GM12878 (cell line): Measurements from ENCODE around the gene OR5AR1.

Source experiments
- CHD1 ChIP-seq: IDR thresholded peaks from 2 replicates; pipeline ENCODE4 v1.6.1; 2012; ENCODE audit warnings: low read depth, low read length, improper control_type of control experiment
- EP300 ChIP-seq, 2 experiments: fragments of 150-350 bp in 1 of 2; IDR thresholded peaks; 2 replicates each; pipeline ENCODE4 v1.6.1; 2011 to 2012; ENCODE audit warnings: low read depth in 2 of 2, low read length in 2 of 2, borderline replicate concordance in 1 of 2, improper control_type of control experiment in 1 of 2, inconsistent platforms in 1 of 2; ENCODE audit not compliant: control insufficient read depth in 1 of 2
- RAD21 ChIP-seq: IDR thresholded peaks from 2 replicates; pipeline ENCODE4 v1.6.1; 2011; ENCODE audit warnings: mild to moderate bottlenecking, low read depth, low read length, moderate library complexity; ENCODE audit not compliant: insufficient read depth
- RBBP5 ChIP-seq: fragments of 200-600 bp; sonication (generic); conservative IDR thresholded peaks from 2 replicates; pipeline ENCODE4 v1.6.1; 2016
- SMC3 ChIP-seq: IDR thresholded peaks from 2 replicates; pipeline ENCODE4 v1.6.1; 2011; ENCODE audit warnings: low read length, improper control_type of control experiment, borderline replicate concordance
- WRNIP1 ChIP-seq: IDR thresholded peaks from 2 replicates; pipeline ENCODE4 v1.6.1; 2011; ENCODE audit warnings: low read depth, low read length, improper control_type of control experiment, borderline replicate concordance
- TF ChIP-seq, protein P1 (sequence below): IDR thresholded peaks from 2 replicates; pipeline ENCODE4 v1.6.1; 2011; ENCODE audit warnings: low read depth, low read length, improper control_type of control experiment, borderline replicate concordance
- TF ChIP-seq, protein P2 (sequence below): IDR thresholded peaks from 2 replicates; pipeline ENCODE4 v1.6.1; 2012; ENCODE audit warnings: low read length, inconsistent platforms
- TF ChIP-seq, protein P3 (sequence below), 3 experiments: IDR thresholded peaks in 2 of 3; conservative IDR thresholded peaks in 1 of 3; 2 replicates each; pipeline ENCODE4 v1.5.1; 2011; ENCODE audit warnings: low read depth in 3 of 3, low read length in 3 of 3, mild to moderate bottlenecking in 3 of 3, control low read depth in 2 of 3, moderate library complexity in 2 of 3, inconsistent platforms in 1 of 3, mixed read lengths in 1 of 3; ENCODE audit not compliant: control insufficient read depth in 2 of 3, insufficient read depth in 1 of 3; ENCODE audit errors: extremely low read depth in 1 of 3

DNA sequence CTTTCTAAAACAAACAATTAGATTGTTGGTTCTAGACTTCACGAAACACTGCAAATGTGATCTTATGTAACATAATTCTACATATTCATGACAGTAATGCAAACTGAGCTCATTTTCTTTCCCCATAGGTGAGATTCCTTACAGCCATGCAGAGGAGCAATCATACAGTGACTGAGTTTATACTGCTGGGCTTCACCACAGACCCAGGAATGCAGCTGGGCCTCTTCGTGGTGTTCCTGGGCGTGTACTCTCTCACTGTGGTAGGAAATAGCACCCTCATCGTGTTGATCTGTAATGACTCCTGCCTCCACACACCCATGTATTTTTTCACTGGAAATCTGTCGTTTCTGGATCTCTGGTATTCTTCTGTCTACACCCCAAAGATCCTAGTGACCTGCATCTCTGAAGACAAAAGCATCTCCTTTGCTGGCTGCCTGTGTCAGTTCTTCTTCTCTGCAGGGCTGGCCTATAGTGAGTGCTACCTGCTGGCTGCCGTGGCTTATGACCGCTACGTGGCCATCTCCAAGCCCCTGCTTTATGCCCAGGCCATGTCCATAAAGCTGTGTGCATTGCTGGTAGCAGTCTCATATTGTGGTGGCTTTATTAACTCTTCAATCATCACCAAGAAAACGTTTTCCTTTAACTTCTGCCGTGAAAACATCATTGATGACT lies 36.9 kb downstream of the OR5AR1 start:
- TF ChIP-seq, protein P1, sequence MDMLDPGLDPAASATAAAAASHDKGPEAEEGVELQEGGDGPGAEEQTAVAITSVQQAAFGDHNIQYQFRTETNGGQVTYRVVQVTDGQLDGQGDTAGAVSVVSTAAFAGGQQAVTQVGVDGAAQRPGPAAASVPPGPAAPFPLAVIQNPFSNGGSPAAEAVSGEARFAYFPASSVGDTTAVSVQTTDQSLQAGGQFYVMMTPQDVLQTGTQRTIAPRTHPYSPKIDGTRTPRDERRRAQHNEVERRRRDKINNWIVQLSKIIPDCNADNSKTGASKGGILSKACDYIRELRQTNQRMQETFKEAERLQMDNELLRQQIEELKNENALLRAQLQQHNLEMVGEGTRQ, result no peak
- TF ChIP-seq, protein P2, sequence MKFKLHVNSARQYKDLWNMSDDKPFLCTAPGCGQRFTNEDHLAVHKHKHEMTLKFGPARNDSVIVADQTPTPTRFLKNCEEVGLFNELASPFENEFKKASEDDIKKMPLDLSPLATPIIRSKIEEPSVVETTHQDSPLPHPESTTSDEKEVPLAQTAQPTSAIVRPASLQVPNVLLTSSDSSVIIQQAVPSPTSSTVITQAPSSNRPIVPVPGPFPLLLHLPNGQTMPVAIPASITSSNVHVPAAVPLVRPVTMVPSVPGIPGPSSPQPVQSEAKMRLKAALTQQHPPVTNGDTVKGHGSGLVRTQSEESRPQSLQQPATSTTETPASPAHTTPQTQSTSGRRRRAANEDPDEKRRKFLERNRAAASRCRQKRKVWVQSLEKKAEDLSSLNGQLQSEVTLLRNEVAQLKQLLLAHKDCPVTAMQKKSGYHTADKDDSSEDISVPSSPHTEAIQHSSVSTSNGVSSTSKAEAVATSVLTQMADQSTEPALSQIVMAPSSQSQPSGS, result no peak
- TF ChIP-seq CHD1 (no peak), RAD21 (no peak), SMC3 (no peak), EP300 (IDR thresholded peaks at IDR 0.05; ENCODE audit: borderline replicate concordance in 1 of 2, control insufficient read depth in 1 of 2, low read depth in 2 of 2, low read length in 2 of 2) (no peak), WRNIP1 (no peak), RBBP5 (no peak)
- TF ChIP-seq, protein P3, sequence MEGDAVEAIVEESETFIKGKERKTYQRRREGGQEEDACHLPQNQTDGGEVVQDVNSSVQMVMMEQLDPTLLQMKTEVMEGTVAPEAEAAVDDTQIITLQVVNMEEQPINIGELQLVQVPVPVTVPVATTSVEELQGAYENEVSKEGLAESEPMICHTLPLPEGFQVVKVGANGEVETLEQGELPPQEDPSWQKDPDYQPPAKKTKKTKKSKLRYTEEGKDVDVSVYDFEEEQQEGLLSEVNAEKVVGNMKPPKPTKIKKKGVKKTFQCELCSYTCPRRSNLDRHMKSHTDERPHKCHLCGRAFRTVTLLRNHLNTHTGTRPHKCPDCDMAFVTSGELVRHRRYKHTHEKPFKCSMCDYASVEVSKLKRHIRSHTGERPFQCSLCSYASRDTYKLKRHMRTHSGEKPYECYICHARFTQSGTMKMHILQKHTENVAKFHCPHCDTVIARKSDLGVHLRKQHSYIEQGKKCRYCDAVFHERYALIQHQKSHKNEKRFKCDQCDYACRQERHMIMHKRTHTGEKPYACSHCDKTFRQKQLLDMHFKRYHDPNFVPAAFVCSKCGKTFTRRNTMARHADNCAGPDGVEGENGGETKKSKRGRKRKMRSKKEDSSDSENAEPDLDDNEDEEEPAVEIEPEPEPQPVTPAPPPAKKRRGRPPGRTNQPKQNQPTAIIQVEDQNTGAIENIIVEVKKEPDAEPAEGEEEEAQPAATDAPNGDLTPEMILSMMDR (IDR thresholded peaks at IDR 0.05 in 2 of 3, conservative IDR thresholded peaks at IDR 0.05 in 1 of 3; ENCODE audit: control insufficient read depth in 2 of 3, extremely low read depth in 1 of 3, insufficient read depth in 1 of 3, low read depth in 3 of 3, low read length in 3 of 3), result no peak
